Cardiac muscle cell (in vitro differentiated cells and primary cell): Measurements from ENCODE around the gene CHCHD3. TPM values are rescaled to one million over a fixed set of nuclear protein-coding genes. Genes with fewer than 3 reads are reported as not detected.

Experiments used
- DNase-seq, 2 donors: peaks; one replicate each; pipeline versions ENCODE4 v3.0.0 to v3.0.0-alpha.2; 2010 to 2017; ENCODE audit warnings: low read depth in 1 of 2, low spot score in 1 of 2
- H3K27ac ChIP-seq: fragments of 200-600 bp; sonication (generic); 2 replicates; pipeline ENCODE4 v1.5.1; 2016
- H3K27me3 ChIP-seq: fragments of 200-600 bp; sonication (generic); 2 replicates; pipeline ENCODE4 v1.6.0; 2016; ENCODE audit warnings: control low read depth
- H3K36me3 ChIP-seq: fragments of 200-600 bp; sonication (generic); 2 replicates; pipeline ENCODE4 v1.5.1; 2016; ENCODE audit warnings: control low read depth
- H3K4me1 ChIP-seq: fragments of 200-600 bp; sonication (generic); 2 replicates; pipeline ENCODE4 v1.8.1; 2017; ENCODE audit warnings: low read depth, mild to moderate bottlenecking, mixed run types
- H3K4me3 ChIP-seq: fragments of 200-600 bp; sonication (generic); 2 replicates; pipeline ENCODE4 v1.5.1; 2016; ENCODE audit warnings: mild to moderate bottlenecking
- H3K9me3 ChIP-seq: fragments of 200-600 bp; sonication (generic); 2 replicates; pipeline ENCODE4 v1.5.1; 2017; ENCODE audit warnings: low read depth, mild to moderate bottlenecking, control low read depth
- CTCF ChIP-seq: IDR thresholded peaks from 2 replicates; pipeline ENCODE4 v1.5.1; 2012; ENCODE audit warnings: low read depth, mild to moderate bottlenecking, low read length
- polyA plus RNA-seq: library from polyadenylated mRNA; unstranded; fragments of >200 nt; fragmentation: Nextera tagmentation; extraction: Ambion mirVana; gene quantifications from 2 replicates; pipeline ENCODE4 v1.2.1, GENCODE V29; 2016
- total RNA-seq: library from RNA; depleted of rRNA; stranded (reverse); fragments of >200 nt; gene quantifications from 2 replicates; pipeline ENCODE4 v1.2.3, GENCODE V29; 2016

CHCHD3 gene
- total and polyA plus RNA-seq, 2 experiments from 2014 or later = 95.1 to 127 TPM

GRCh38 chr7:132866551-132866950 is 215.3 kb downstream of the CHCHD3 start:
- no peak for TF ChIP-seq CTCF

DNA sequence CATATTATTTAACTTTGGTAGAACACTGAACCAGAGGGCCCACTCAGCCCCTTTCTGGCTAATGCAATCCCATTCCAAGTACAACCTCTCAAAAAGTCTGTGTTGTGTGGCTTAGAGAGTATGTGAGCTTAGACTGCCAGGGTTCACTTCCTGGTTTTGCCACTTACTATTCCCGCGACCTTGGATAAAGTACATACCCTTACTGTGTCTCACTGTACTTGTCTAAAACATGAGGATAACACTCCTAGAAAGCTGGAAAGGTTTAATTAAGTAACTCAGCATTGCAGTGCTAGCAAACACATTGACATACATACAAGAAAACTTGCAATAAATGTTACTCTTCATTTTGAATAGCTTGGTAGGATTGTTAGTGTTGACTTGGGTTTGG is 215.8 kb downstream of the CHCHD3 start:
- peaks cover 6% of the 10 kb centered on the region for H3K4me1 ChIP-seq
- no peaks in the 10 kb centered on the region for H3K27me3 ChIP-seq
- no peak for DNase-seq
- TF ChIP-seq CTCF = no peak
- no peak overlapping the region for H3K4me3 ChIP-seq
- peak overlapping the region; percentile 34 for H3K27ac ChIP-seq
- no peaks in the 10 kb centered on the region for H3K36me3 ChIP-seq
- H3K9me3 ChIP-seq = no peaks in the 10 kb centered on the region

More at GRCh38 chr7:132866551-132866950, 215.3 kb downstream of the CHCHD3 start:
- Histone ChIP-seq H3K9me3 (no peaks in the 10 kb centered on the region), H3K27me3 (no peaks in the 10 kb centered on the region), H3K4me1 (peaks cover 6% of the 10 kb centered on the region), H3K27ac (peak overlapping the region; percentile 34), H3K36me3 (no peaks in the 10 kb centered on the region), H3K4me3 (no peak overlapping the region)
- no peak for DNase-seq

- Histone ChIP-seq H3K27me3 (no peaks in the 10 kb centered on the region), H3K4me3 (no peak overlapping the region), H3K4me1 (peaks cover 6% of the 10 kb centered on the region), H3K36me3 (no peaks in the 10 kb centered on the region), H3K9me3 (no peaks in the 10 kb centered on the region), H3K27ac (peak overlapping the region; percentile 34)
- peak in 1 of 2 donors; percentile 27 for DNase-seq
- no peak for TF ChIP-seq CTCF
Measured at GRCh38 chr7:132865366-132866143, 216.3 kb downstream of the CHCHD3 start.

DNA sequence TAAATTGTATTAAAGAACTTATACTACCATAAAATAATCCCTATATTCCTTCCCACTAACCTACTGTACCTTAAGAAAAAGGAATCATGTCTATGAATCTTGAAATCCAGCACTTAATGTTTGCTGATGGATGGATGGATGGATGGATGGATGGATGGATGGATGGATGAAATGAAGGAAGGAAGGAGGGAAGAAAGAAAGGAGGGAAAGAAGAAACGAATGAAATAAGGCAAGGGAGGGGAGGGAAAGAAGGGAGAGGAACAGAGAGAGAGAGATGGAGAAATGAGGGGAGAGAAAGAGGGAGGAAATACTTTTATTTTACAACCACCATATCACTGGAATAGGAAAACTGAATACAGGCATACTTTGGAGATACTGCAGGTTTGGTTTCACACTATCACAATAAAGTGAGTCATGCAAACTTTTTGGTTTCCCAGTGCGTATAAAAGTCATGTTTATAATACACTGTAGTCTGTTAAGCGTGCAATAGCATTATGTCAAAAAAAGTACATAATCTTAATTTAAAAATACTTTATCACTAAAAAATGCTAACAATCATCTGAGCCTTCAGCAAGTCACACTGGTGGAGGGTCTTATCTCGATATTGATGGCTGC is 219.8 kb downstream of the CHCHD3 start:
- Histone ChIP-seq H3K9me3 (no peaks in the 10 kb centered on the region), H3K27ac (no peak overlapping the region), H3K4me3 (no peak overlapping the region), H3K36me3 (no peaks in the 10 kb centered on the region), H3K27me3 (no peaks in the 10 kb centered on the region), H3K4me1 (peaks cover 6% of the 10 kb centered on the region)
- peak in 1 of 2 donors; percentile 18 for DNase-seq
- TF ChIP-seq CTCF = no peak

DNA sequence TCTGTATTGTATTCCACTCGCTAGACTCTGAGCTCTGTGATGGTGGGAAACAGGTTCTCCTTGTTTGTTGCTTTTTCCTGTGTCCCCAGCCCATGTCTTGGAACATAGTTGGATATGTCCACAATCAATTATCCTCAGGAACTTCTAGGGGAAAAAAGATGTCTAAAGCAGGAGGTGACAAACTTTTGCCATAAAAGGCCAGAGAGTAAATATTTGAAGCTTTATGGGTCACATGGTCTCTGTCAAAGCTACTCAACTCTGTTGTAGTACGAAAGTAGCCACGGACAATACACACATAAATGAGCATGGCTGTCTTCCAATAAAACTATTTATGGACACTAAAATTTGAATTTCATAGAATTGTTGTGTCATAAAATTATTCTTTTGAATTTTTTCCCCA is 220.5 kb downstream of the CHCHD3 start:
- H3K9me3 ChIP-seq = no peaks in the 10 kb centered on the region
- H3K36me3 ChIP-seq = no peaks in the 10 kb centered on the region
- no peak for DNase-seq
- TF ChIP-seq CTCF = no peak
- no peak overlapping the region for H3K27ac ChIP-seq
- no peak overlapping the region for H3K4me3 ChIP-seq
- peaks cover 3% of the 10 kb centered on the region for H3K4me1 ChIP-seq
- no peaks in the 10 kb centered on the region for H3K27me3 ChIP-seq
